HG02763 (cell line): ENCODE data around the gene LLGL2.

Experiments
- ATAC-seq: cut with Tn5 transposase; IDR thresholded peaks from one replicate; pipeline ENCODE4 v1.9.1; 2021; ENCODE audit warnings: mild to moderate bottlenecking, moderate library complexity; ENCODE audit not compliant: unreplicated experiment

LLGL2 gene

DNA sequence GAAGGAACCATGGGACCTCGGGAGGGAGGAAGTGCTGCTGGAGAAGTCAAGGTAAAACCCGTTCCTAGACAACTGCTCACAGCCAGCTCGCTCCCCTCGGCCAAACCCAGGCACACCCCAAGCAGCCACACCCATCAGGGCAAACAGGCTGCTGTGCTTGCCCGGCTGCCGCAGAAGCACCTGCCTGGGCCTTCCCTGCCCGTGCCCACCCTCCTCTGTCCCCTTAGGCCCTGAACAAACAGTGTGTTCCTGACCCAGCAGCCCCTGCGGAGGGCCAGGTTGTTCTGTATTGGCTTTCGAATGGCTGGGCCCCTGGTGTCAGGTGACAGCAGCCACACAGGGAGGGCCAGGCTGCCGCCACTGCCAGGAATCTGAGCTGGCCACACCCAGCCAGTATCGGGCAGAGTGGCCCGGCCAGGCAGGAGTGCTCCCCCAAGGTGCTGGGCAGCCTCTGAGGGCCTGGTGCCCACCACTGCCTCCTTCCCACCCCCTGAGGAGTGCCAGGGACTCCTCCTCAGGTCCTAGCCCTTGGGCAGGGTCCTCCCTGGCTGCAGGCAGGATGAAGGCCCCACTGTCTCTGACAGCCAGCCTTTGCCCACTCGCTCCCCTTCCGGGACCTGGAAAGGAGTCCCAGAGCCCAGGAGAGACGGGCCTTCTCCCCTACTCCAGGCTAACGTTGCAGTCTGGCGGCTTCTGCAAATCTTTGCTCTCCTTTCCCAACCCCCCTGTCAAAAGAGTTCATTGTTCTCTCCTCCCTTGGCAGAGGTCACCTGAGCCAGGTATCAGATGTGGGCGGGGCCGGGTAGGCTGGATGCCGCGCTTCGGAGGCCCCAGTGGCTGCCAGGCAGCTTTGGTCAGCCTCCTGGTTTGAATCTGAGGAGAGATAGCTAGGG lies 24.0 kb downstream of the LLGL2 start:
- no peak for ATAC-seq

DNA sequence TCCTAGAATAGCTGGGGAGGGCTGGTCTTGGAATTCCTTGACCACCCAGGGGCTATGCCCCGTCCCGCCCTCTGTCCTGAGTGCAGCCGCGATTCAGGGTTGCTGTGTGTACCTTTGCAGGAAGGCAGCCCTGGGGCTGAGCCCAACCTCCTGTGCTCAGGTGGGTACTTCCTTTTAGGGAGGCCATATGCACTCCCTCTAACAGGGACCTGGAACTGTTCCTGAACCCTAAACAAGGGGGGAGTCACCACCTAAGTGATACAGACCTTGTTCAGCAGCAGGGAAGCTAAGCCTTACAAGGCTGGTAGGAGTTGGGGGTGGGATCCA lies 24.6 kb downstream of the LLGL2 start:
- ATAC-seq, result no peak

DNA sequence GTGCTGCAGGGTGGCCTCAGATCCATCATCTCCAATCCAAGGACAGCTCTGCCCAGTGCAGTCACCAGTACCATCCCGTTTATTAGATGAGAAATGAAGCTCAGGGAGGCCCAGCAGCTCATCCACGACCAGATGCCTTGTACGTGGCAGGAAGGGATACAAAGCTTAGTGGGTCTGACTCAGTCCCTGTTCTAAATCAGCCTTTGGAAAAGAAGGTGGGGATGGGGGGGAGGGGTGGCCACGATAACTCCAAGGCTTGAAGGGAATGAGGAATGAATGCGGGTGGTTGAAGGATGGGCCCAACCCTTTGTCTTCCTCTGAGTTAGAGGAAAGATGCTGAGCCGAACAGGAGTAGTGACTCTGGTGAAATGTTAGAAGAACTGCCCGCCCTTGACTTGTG lies 25.8 kb downstream of the LLGL2 start:
- ATAC-seq, result no peak

DNA sequence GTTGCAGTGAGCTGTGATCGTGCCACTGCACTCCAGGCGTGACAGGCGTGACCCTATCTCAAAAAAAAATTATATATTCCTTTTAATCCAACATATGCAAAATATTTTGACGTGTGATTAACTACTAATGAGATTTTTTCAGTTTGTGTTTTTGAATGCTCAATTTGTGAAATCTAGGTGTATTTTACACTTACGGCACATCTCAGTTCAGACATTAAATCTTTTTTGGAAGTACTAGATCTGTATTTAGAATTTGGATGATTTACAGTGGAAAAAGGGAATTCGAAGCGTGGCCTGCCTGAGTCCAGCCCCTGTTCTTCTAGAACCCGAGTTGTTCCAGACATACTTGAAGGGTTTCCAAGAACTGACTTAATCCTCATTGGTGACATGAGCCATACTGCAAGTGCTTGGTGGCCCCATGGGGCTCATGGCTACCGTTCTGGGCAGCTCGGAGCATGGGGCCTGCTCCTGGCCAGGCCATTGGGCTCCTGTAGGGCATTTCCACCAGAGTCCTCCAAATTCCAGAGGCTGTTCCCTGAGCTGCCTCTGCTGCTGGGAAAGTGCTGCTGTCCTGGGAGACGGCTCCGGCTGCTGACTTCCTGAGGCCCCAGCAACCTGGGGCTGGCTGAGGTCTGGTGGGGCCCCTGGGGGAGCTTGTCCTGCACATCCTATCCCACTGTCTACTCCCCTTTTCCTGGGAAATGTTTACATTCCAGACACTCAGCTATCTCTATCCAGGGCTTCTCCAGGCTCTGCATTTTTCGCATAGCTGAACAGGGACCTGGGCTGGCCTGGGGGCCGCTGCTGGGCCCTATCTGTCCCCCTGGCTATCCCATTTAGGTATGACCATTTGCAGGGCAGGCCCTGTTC lies 27.2 kb downstream of the LLGL2 start:
- ATAC-seq, result no peak

DNA sequence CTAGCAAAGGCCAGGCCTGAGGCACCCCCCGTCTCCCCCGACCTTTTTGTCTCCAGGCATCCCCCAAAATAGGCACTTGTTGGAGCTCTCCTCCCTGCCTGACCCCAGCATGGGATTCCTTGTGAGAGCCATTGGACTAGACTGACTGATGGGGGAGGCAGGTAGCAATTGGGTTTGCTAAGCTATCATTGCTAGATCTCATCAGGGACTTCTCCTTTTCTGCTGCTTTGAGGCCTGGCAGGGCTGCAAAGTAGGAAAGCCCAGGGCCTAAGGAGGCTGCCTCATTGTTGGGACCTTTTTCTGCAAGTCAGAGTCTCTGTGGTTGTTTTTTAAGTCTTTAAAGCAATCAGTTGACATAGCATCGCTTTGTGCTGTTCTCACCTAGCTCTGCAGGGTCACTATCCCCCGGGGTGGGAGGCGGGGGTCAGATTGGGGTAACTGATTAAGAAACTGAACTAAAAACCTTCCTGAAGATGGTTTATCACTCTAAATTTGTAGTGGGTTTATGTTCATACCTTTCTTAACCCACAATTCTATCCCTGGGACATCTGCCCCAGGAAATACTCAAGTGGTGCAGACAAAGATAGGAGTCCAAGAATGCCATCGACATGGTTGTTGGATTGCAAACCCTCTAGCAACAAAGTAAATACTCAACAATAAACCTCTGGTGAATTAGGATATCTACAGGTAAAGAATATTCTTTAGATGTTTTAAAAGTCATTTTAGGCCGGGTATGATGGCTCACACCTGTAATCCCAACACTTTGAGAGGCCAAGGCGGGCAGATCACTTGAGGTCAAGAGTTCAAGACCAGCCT lies 28.0 kb downstream of the LLGL2 start:
- no peak for ATAC-seq

DNA sequence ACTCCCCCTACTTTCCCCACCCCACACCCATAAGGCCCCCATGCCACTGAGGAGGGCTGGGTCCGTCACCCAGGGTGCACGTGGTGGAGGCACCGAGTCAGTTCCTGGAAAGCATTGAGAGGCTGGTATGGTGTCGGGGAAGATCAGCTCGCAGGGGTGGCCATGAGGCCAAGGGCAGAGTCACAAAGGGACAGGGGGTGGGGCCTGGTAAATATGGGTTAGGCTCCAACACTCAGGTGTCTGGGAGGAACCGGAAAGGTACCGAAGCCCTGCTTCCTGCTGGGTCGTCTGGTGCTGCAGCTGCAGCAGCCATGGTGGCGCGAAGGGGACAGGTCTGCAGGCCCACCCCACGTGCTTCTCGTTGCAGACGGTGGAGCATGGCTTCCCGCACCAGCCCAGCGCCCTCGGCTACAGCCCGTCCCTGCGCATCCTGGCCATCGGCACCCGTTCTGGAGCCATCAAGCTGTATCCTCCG lies 30.2 kb downstream of the LLGL2 start:
- no peak for ATAC-seq

DNA sequence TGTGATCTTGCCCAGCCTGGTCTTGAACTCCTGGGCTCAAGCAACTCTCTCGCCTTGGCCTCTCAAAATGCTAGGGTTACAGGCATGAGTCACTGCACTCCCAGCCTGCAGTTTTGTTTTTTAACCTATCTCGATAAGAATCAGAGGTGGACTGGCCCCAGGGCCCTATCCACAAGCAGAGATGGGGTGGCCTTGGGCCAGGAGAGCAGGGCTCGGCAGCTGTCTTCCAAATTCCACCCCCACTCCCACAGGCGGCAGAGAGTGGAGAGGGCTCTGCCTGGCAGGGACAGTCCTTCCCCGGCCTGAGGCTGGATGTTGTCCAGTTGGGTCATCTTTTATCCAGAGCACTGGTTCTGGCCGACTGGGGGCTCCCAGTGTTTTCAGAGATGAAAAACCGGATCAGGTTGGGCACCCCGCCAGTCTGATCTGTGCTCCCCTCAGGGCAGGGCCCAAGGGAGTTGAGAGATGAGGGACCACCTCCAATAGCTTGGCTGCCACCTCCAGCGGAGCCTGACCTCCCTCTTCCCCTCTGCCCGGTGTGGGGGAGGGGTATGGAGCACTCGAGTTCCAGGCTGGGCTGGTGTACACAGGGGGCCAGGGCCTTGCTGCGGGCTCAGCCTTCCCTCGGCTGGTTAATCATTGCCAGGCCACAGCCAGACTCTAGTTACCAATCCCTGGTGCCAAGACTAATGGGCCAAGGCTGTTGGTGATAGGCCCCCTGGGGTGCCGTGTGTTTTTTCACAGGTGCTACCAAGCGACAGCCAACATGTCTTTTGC lies 31.8 kb downstream of the LLGL2 start:
- no peak for ATAC-seq

DNA sequence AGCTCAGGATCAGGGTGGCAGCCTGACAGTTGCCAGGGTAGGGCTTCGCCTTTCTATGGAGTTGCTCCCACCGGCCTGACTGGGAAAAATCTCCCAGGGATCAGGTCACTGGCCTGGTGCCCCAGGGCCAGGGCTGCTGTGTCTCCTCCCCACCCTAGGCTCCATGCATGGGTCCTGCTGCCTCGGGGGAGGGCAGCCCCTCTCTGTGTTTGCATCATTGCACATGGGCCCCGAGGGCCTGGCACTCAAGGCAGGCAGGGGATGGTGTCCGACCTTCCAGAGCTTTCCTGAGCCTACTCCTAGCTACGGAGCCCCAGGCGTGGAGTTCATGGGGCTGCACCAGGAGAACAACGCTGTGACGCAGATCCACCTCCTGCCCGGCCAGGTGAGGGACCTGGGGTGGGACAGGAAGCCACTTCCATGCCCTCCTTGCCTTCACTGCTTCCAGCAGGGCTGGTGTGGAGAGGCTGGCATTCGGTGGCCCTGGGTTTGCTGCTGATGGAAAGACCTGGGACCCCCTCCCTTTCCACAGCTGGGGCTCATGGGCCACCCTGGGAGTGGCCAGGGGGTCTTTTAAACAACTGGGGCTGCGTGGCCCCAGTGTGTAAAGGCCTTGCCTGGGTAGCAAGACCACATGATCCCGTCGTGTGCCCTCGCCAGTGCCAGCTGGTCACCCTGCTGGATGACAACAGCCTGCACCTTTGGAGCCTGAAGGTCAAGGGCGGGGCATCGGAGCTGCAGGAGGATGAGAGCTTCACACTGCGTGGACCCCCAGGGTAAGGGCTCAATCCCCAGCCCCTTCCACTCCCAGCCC lies 32.6 kb downstream of the LLGL2 start:
- ATAC-seq, result no peak

DNA sequence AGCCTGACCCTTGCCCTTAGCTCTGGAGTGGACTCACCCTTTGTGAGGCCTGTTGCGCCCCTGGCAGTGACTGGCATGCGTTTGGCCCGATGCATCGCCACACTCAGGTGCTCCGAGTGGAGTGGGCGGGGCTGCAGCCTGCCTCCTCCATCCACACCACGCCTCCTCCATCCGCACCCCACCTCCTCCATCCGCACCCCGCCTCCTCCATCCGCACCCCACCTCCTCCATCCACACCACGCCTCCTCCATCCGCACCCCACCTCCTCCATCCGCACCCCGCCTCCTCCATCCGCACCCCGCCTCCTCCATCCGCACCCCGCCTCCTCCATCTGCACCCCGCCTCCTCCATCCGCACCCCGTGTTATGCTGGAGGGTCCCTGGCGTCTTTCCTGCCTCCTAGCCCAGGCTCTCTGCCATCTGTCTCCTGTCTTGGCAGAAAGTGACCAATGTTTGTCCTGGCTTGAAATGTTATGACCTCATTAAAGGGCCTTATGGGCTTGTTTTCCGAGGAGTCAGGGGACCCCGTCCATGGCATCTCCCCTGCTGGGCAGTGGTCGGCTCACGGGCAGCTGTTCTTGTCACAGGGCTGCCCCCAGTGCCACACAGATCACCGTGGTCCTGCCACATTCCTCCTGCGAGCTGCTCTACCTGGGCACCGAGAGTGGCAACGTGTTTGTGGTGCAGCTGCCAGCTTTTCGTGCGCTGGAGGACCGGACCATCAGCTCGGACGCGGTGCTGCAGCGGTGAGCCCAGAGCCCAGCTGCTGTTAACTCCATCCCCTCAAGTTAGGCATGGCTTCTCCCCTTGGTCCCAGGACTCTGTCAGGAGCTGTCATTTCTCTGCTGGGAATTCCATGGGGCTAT lies 33.4 kb downstream of the LLGL2 start:
- ATAC-seq, result no peak

DNA sequence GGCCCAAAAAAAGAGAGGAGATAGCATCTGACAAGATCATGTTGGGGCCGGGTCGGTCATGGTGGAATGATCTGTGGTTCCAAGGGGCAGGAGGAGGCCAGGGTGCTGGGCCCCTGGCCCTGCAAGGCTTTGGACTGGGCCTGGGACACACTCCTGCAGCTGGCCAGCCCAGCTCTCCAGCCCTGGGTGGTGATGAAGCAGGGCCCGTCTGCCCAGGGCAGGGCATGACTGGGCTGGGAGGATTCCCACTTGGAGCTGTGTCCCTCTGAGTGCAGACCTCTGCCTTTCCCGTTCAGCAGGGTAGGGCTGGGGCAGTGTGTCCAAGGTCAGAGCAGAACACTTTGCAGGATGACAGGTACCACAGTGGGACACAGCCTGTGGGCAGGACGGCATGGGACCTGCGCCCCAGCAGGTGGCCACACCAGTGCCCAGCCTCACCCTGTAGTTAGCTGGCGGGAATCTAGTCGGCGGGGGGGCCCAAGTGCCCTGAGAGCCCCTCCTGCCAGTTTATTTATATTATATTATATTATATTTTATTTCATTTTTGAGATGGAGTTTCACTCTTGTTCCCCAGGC lies 34.5 kb downstream of the LLGL2 start:
- no peak for ATAC-seq

DNA sequence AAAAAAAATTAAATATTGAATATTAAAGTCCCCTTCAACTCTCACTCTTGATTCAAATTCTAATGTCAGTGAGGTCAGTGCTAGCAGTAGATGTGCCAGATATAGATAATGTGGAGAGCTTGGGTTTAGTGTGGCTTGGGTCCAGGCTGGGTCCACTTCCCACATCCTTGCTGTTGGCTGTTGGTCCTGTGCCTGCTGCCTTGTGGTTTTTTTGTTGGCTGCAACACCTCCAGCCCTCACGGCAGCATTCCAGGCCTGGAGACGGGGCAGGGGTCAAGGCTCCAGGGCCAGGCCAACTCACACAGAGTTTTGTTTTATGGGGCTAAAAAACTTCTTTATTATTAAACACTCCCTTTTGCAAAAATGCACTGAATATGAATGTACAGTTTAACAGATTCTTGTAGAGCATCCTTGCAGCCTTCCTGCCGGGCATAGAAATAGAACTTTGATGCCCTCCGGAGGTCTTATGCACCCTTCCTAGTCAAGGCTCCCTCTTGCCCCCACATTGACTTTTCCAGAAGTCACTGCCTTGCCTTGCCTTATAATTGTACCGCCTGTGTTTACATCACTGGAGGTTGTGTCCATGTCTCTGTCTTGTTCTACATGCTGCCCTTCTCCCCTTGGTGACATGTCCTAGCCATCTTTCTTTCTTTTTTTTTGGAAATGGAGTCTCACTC lies 36.6 kb downstream of the LLGL2 start:
- no peak for ATAC-seq

DNA sequence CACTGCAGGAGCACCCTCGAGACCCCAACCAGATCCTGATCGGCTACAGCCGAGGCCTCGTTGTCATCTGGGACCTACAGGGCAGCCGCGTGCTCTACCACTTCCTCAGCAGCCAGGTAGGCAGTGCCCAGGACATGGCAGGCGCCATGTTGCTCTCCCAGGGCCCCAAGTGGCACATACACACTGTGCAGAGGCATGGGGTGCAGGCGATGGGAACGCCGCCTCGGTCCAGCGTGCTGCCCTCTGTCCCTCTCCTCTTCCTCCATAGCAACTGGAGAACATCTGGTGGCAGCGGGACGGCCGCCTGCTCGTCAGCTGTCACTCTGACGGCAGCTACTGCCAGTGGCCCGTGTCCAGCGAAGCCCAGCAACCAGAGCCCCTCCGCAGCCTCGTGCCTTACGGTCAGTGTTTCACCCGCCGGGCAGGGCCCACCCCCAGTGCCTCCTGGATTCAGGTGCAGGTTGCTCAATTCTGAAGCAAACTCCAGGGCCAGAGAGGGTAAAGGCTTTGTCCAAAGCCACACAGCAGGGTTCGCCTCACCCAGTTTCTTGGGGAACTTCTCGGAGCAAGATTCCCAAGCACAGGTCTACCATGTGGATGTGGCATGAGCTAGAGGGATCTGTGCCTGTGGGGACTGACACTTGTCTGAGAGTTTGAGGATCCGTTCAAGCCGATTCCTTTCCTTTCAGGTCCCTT lies 37.7 kb downstream of the LLGL2 start:
- ATAC-seq, result no peak

DNA sequence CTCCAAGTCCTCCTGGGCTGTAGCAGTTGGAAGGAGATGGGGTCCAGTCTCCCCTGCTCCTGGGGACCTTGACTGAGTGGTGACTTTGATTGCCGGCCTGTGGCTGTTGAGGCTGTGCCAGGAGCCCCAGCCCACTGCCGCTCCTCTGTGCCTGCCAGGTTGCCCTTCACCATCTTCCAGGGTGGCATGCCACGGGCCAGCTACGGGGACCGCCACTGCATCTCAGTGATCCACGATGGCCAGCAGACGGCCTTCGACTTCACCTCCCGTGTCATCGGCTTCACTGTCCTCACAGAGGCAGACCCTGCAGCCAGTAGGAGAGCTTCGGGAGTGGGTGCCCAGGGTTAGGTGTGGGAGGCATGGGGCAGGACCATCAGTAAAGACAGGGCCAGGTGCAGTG lies 38.7 kb downstream of the LLGL2 start:
- ATAC-seq, result no peak

DNA sequence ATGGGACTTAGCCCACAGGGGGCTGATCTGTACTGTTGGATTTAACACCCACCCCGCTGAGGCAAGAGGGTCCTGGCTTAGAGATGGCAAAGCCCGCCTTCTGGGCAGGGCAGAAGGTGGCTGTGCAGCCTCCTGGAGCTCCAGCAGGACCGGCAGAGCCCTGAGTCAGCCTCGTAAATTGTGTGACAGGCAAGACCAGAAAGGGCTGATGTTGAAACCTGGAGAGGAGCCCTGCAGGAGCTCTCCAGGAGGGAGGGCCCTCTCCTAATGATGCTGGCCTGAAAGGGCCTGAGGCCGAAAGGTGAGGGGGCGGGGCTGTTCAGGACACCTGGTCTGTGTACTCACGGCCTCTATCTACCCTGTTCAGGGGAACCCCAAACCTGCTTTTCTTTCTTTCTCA lies 39.6 kb downstream of the LLGL2 start:
- ATAC-seq, result no peak

DNA sequence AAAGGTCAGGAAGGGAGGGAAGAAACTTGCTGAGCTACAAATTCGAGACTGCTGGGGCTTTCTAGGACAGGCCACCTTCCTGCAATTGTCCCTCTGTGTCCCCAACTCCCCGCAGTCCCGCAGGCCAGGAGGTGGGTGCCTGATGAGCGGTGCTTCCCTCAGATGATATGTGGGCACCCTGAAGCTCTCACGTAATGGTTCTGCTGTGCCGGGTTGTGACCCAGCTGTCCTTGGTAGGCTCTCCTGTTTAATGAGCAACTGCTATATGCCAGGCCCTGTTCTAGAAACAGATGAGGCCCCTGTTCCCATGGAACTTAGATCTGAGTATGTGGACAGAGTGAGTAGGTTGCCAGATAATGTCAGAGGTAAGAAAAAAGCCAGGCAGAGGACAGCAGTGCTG lies 40.1 kb downstream of the LLGL2 start:
- no peak for ATAC-seq

DNA sequence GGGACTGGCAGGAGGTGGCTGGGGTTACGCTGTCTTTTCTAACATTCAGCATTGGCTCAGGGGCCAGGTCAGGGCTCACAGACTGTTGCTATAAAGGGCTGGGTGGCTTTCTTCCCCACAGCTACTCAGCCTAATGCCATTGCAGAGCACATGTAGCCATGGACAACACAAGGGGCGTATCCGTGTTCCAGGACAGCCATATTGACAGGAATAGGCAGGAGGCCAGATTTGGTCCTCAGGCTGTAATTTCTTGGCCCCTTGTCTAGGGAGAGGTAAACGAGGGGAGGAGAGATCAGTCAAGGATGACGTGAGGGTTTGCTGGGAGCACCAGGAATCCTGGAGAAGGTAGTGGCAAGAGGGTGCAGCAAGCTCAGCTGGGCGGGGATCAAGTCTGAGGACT lies 40.9 kb downstream of the LLGL2 start:
- ATAC-seq, result no peak

DNA sequence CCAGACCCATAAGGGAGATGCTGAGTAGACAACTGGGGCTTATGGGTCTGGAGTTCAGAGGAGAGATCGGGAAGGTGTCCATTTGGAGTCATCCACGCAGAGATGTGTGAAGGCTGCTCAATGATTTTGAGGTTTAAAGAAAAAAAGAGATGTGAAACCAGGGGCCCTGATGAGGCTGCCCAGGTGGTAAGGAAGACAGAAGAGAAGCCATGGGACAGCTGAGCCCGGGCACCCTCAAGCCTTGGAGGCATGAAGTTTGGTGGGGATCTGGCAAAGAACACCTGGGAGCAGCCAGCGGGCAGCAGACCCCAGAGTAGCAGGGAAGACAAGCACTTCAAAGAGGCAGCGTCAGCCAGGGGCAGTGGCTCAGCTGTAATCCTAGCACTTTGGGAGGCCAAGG lies 41.3 kb downstream of the LLGL2 start:
- no peak for ATAC-seq
